BLaER1 treated with 17β-estradiol and CSF1 and Interleukin-3, amounts not matched to agents 10 nM and 100 nM (cell line): ENCODE data around the gene PLCB1.

ENCODE experiments used
- H3K27ac ChIP-seq, 11 experiments: shearing (Covaris generic); formaldehyde crosslinking; 2 replicates each; pipeline ENCODE4 v1.8.1; 2022
- H3K27me3 ChIP-seq, 11 experiments: shearing (Covaris generic); formaldehyde crosslinking; 2 replicates each; pipeline ENCODE4 v1.8.1; 2022
- H3K36me3 ChIP-seq, 11 experiments: shearing (Covaris generic); formaldehyde crosslinking; 2 replicates each; pipeline ENCODE4 v1.8.1; 2022
- H3K4me1 ChIP-seq, 10 experiments: shearing (Covaris generic); formaldehyde crosslinking; 2 replicates each; pipeline ENCODE4 v1.8.1; 2022
- H3K4me2 ChIP-seq, 11 experiments: shearing (Covaris generic); formaldehyde crosslinking; 2 replicates each; pipeline ENCODE4 v1.8.1; 2022
- H3K4me3 ChIP-seq, 10 experiments: shearing (Covaris generic); formaldehyde crosslinking; 2 replicates each; pipeline ENCODE4 v1.8.1; 2022
- H3K9ac ChIP-seq, 11 experiments: shearing (Covaris generic); formaldehyde crosslinking; 2 replicates each; pipeline ENCODE4 v1.8.1; 2022
- H3K9me3 ChIP-seq, 11 experiments: shearing (Covaris generic); formaldehyde crosslinking; replicated peaks in 1 of 11; 2 replicates each; pipeline ENCODE4 v1.8.1; 2022
- H4K20me1 ChIP-seq, 11 experiments: shearing (Covaris generic); formaldehyde crosslinking; 2 replicates each; pipeline ENCODE4 v1.8.1; 2022
- Cebpa-rat ChIP-seq, 11 experiments: shearing (Covaris generic); IDR thresholded peaks; 2 replicates each; pipeline ENCODE4 v1.8.1; 2022

Gene PLCB1

DNA sequence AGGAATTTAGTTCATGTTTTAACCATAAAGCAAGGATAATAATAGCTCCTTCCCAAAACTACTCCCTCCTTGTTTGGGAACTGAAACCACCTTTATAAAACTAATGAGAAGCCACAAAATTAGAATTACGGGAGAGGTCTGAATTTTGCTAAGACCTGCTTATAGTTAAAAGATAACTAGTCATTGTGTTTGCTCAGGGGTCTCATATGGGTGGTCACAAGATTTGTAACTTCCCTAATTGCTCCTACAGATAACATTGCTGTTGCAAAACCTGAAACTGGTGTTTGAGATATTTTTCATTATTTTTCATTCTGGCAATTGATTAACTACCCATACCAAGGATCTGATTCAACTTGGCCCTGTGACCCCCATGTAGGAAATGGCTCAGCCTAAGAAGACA lies 782.4 kb downstream of the PLCB1 start:
- Histone ChIP-seq H3K9me3 (peaks cover 0 to 17% (median 0%) of the 10 kb centered on the region in 11 experiments; a peak in 1 of 22 replicates), H3K4me3 (no peak overlapping the region), H3K27me3 (no peaks in the 10 kb centered on the region), H3K4me2 (no peak overlapping the region), H3K27ac (no peak overlapping the region), H3K4me1 (no peaks in the 10 kb centered on the region), H3K9ac (no peak overlapping the region), H4K20me1 (no peaks in the 10 kb centered on the region), H3K36me3 (no peaks in the 10 kb centered on the region)
- no peak for TF ChIP-seq Cebpa-rat (IDR thresholded peaks at IDR 0.05)

GRCh38 chr20:8917084-8917483 lies 785.0 kb downstream of the PLCB1 start:
- H3K36me3 ChIP-seq = no peaks in the 10 kb centered on the region
- H3K4me1 ChIP-seq = no peaks in the 10 kb centered on the region
- no peak overlapping the region for H3K9ac ChIP-seq
- H3K27ac ChIP-seq = no peak overlapping the region
- H3K27me3 ChIP-seq = no peaks in the 10 kb centered on the region
- TF ChIP-seq Cebpa-rat (IDR thresholded peaks at IDR 0.05) = no peak
- no peak overlapping the region for H3K4me3 ChIP-seq
- H3K4me2 ChIP-seq = no peak overlapping the region
- no peaks in the 10 kb centered on the region for H4K20me1 ChIP-seq
- H3K9me3 ChIP-seq = peaks cover 0 to 6% (median 0%) of the 10 kb centered on the region in 11 experiments; a peak in 1 of 22 replicates

DNA sequence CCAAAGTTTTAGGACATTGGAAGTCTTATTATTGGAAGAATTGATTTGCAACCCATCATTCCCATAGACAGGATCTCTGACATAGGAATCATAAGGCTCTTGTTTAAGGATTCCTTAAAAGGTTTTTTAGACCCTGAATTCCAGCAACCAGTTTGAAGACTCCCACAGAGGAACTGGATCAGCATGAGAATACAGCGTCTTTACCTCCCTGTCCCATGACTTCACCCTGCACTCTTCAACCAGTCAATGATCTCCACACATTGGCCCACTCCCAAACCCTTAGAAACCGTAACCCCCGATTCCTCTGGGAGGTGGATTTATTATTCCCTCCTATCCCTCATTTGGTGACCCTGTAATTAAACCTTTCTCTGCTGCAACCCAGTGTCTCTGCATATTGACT lies 786.1 kb downstream of the PLCB1 start:
- no peaks in the 10 kb centered on the region for H4K20me1 ChIP-seq
- H3K9me3 ChIP-seq = no peaks in the 10 kb centered on the region
- H3K4me3 ChIP-seq = no peak overlapping the region
- no peak for TF ChIP-seq Cebpa-rat (IDR thresholded peaks at IDR 0.05)
- H3K27ac ChIP-seq = no peak overlapping the region
- H3K4me1 ChIP-seq = no peaks in the 10 kb centered on the region
- H3K4me2 ChIP-seq = no peak overlapping the region
- no peaks in the 10 kb centered on the region for H3K27me3 ChIP-seq
- no peaks in the 10 kb centered on the region for H3K36me3 ChIP-seq
- H3K9ac ChIP-seq = no peak overlapping the region

DNA sequence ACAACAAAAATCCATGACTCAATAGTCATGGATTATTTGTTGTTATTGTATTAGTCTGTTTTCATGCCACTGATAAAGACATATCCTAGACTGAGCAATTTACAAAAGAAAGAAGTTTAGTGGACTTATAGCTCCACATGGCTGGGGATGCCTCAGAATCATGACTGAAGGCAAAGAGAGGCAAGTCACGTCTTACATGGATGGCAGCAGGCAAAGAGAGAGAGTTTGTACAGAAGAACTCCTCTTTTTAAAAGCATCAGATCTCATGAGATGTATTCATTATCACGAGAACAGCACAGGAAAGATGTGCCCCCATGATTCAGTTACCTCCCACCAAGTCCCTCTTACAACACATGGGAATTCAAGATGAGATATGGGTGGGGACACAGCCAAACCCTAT lies 792.5 kb downstream of the PLCB1 start:
- TF ChIP-seq Cebpa-rat (IDR thresholded peaks at IDR 0.05) = no peak
- Histone ChIP-seq H3K9ac (no peak overlapping the region), H3K36me3 (no peaks in the 10 kb centered on the region), H4K20me1 (no peaks in the 10 kb centered on the region), H3K9me3 (peaks cover 0 to 12% (median 4%) of the 10 kb centered on the region in 11 experiments; a peak in 8 of 22 replicates), H3K4me1 (no peaks in the 10 kb centered on the region), H3K27ac (no peak overlapping the region), H3K4me3 (no peak overlapping the region), H3K27me3 (no peaks in the 10 kb centered on the region), H3K4me2 (no peak overlapping the region)

DNA sequence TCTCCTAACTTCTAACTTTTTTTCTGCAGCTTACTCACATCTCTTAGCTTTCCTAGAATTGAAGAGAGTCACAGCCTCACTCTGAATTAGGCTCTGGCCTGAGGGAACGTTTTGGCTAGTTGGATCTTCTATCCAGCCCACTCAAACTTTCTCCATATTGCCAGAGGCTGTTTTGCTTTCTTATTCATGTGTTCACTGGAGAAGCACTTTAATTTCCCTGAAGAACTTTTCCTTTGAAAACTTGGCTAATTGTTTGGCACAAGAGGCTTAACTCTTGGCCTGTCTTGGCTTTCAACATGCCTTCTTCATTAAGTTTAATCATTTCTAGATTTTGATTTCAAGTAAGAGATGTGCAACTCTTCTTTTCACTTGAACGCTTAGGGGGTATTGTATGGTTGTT lies 798.7 kb downstream of the PLCB1 start:
- Histone ChIP-seq H3K27me3 (no peaks in the 10 kb centered on the region), H3K36me3 (no peaks in the 10 kb centered on the region), H3K9me3 (no peaks in the 10 kb centered on the region), H3K4me1 (no peaks in the 10 kb centered on the region), H3K4me2 (no peak overlapping the region), H3K4me3 (no peak overlapping the region), H3K9ac (no peak overlapping the region), H4K20me1 (no peaks in the 10 kb centered on the region), H3K27ac (no peak overlapping the region)
- no peak for TF ChIP-seq Cebpa-rat (IDR thresholded peaks at IDR 0.05)

- Histone ChIP-seq H3K4me2 (no peak overlapping the region), H3K4me3 (no peak overlapping the region), H3K36me3 (no peaks in the 10 kb centered on the region), H3K27me3 (no peaks in the 10 kb centered on the region), H3K4me1 (no peaks in the 10 kb centered on the region), H3K9me3 (no peaks in the 10 kb centered on the region), H3K27ac (no peak overlapping the region), H3K9ac (no peak overlapping the region), H4K20me1 (no peaks in the 10 kb centered on the region)
- no peak for TF ChIP-seq Cebpa-rat (IDR thresholded peaks at IDR 0.05)
Measured at GRCh38 chr20:8932192-8933165, 800.4 kb downstream of the PLCB1 start.

- Histone ChIP-seq H3K36me3 (no peaks in the 10 kb centered on the region), H3K4me2 (no peak overlapping the region), H3K9ac (no peak overlapping the region), H3K9me3 (no peaks in the 10 kb centered on the region), H3K27me3 (no peaks in the 10 kb centered on the region), H3K4me3 (no peak overlapping the region), H3K27ac (no peak overlapping the region), H3K4me1 (no peaks in the 10 kb centered on the region), H4K20me1 (no peaks in the 10 kb centered on the region)
- TF ChIP-seq Cebpa-rat (IDR thresholded peaks at IDR 0.05) = no peak
Measured at GRCh38 chr20:8933381-8933807, 801.3 kb downstream of the PLCB1 start.

DNA sequence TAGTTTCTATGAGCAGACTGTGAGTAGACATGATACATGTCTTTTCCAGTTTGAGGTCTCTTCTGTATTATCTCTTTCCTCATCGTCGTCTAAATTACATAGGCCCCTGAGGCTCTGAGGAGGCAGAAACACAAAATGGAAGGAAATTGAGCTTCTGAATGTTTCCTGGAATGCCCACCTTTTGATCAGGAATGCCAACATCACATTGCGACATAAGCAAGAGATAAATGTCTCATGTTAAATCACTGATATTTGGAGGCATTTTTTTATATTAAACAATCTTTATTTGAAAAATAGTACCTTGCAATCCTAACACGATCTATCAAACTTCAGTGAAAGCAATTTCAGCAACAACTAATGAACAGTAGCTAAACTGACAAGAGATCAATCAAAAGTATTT lies 802.3 kb downstream of the PLCB1 start:
- TF ChIP-seq Cebpa-rat (IDR thresholded peaks at IDR 0.05) = no peak
- H3K27ac ChIP-seq = no peak overlapping the region
- H4K20me1 ChIP-seq = no peaks in the 10 kb centered on the region
- H3K4me1 ChIP-seq = no peaks in the 10 kb centered on the region
- no peaks in the 10 kb centered on the region for H3K36me3 ChIP-seq
- H3K4me3 ChIP-seq = no peak overlapping the region
- no peaks in the 10 kb centered on the region for H3K27me3 ChIP-seq
- no peaks in the 10 kb centered on the region for H3K9me3 ChIP-seq
- no peak overlapping the region for H3K4me2 ChIP-seq
- H3K9ac ChIP-seq = no peak overlapping the region
